Uterus (tissue), 4 donors: Measurements from ENCODE around the gene HRH2. TPM values are rescaled to one million over a fixed set of nuclear protein-coding genes. Genes with fewer than 3 reads are reported as not detected.

ENCODE experiments used
- small RNA-seq: library from RNA; depleted of rRNA; stranded (forward); fragments of <200 nt; gene quantifications from one replicate; pipeline ENCODE3, GENCODE V24; 2016
- total RNA-seq, 4 donors: library from RNA; depleted of rRNA in 3 of 4; stranded (reverse); fragments of >200 nt in 3 of 4; gene quantifications; one replicate each; pipeline versions ENCODE4 v1.1.0 to v1.2.4, GENCODE V29; 2014 to 2023
- donor health status: DM: yes; HTN: yes; CAD: no.

HRH2 gene
- total RNA-seq, 4 donors from 2014 or later, result 0.51 to 4.4 (median 4.1) TPM; not detected in 1

Small RNA genes lying within 50 kb of the gene (small RNA-seq; reads per million reads assigned to genes)
- gene RN7SKP148, result not detected
- not detected for gene RNU6-226P

Other genes with a start within 250 kb of the HRH2 start
- under 1 TPM in 1 of 4 donors, not detected in 3; 0.82 TPM for gene DRD1, start 213.9 kb upstream of the HRH2 start, total RNA-seq
- 10 to 100 TPM in 3 of 4 donors, 1 to 10 TPM in 1; 4.9 to 63.5 (median 42.3) TPM for gene SFXN1, start 179.5 kb upstream of the HRH2 start, total RNA-seq
- under 1 TPM in 1 of 4 donors, not detected in 3; 0.21 TPM for gene CPLX2, start 213.5 kb downstream of the HRH2 start, total RNA-seq